Heart right ventricle (tissue), 16 donors: ENCODE data around the gene LBHD2. TPM values are rescaled to one million over a fixed set of nuclear protein-coding genes. Genes with fewer than 3 reads are reported as not detected.

Source experiments
- ATAC-seq, 8 donors: fragments of 200-7000 bp; cut with Tn5 transposase; one replicate each; pipeline ENCODE4 v1.9.1; 2020; ENCODE audit warnings: mild to moderate bottlenecking in 8 of 8, moderate library complexity in 8 of 8, moderate number of reproducible peaks in 1 of 8
- DNase-seq, 2 donors: peaks; one replicate each; pipeline ENCODE4 v3.0.0-alpha.2; 2020
- H3K27ac ChIP-seq, 10 donors: fragments of 200-600 bp; sonication (generic) in 2 of 10; one replicate each; pipeline versions ENCODE4 v1.5.0 to v1.8.0; 2020 to 2022; ENCODE audit warnings: mild to moderate bottlenecking in 3 of 10
- H3K27me3 ChIP-seq, 7 donors: fragments of 200-600 bp; one replicate each; pipeline ENCODE4 v1.8.0; 2021 to 2022; ENCODE audit warnings: mild to moderate bottlenecking in 2 of 7
- H3K36me3 ChIP-seq, 9 donors: fragments of 200-600 bp; sonication (generic) in 1 of 9; one replicate each; pipeline versions ENCODE4 v1.5.0 to v1.8.0; 2020 to 2022; ENCODE audit warnings: mild to moderate bottlenecking in 2 of 9
- H3K4me1 ChIP-seq, 9 donors: fragments of 200-600 bp; sonication (generic) in 1 of 9; one replicate each; pipeline versions ENCODE4 v1.5.0 to v1.8.0; 2020 to 2022; ENCODE audit warnings: mild to moderate bottlenecking in 4 of 9
- H3K4me3 ChIP-seq, 10 donors: fragments of 200-600 bp; sonication (generic) in 2 of 10; one replicate each; pipeline versions ENCODE4 v1.5.0 to v1.8.0; 2020 to 2022; ENCODE audit warnings: mild to moderate bottlenecking in 7 of 10, moderate library complexity in 2 of 10
- H3K9me3 ChIP-seq, 11 donors: fragments of 200-600 bp in 10 of 11; sonication (generic) in 2 of 11; one replicate each; pipeline versions ENCODE4 v1.5.0 to v1.8.0; 2013 to 2022; ENCODE audit warnings: mild to moderate bottlenecking in 2 of 11, control low read depth in 1 of 11, moderate library complexity in 1 of 11
- WGBS, 2 donors: extraction: QIAGEN DNeasy Blood & Tissue Kit; methylation state at CpG; one replicate each; pipeline ENCODE4 v1.1.7; 2013; ENCODE audit warnings: inconsistent platforms in 1 of 2; 5-methylcytosine and 5-hydroxymethylcytosine counted together
- intact Hi-C, 10 donors: fragments of 100-400 bp; cut with DNase I; formaldehyde crosslinking; loops; one replicate each; pipeline versions ENCODE4 v1.11.1 to v1.14.2; 2022
- polyA plus RNA-seq, 2 donors: library from polyadenylated mRNA; stranded (reverse); fragments of 200-250 nt; gene quantifications; one replicate each; pipeline ENCODE4 v1.2.3, GENCODE V29; 2013
- total RNA-seq, 10 donors: library from RNA; stranded (reverse); fragmentation: NEBNext Ultra II Directional in 3 of 10; extraction: Animal tissue kit (Norgen Biotek cat#: 25700) in 3 of 10; gene quantifications; one replicate each; pipeline versions ENCODE4 v1.2.1 to v1.2.4, GENCODE V29; 2021 to 2023
- TF ChIP-seq, protein P1 (sequence below), 9 donors: fragments of 200-600 bp; sonication (generic) in 2 of 9; IDR thresholded peaks; one replicate each; pipeline versions ENCODE4 v1.5.0 to v1.8.0; 2021 to 2022; ENCODE audit warnings: antibody characterized with exemption in 9 of 9, mild to moderate bottlenecking in 5 of 9, moderate library complexity in 1 of 9
- donor health status: Arrhythmogenic right ventricular cardiomyopathy.
- donor health status: ischemic (EF 13 %, LVEDD 7.1; RV severe dilation, severe dysfunction).
- donor health status: healthy with polysubstance abuse.
- donor health status: DM: no; HTN: yes; CAD: no.
- donor health status: DM: no; HTN: no; CAD: no.
- donor health status: ischemic (EF 25% LVEDD 6.9; RV normal size, moderate dysfunction).
- donor health status: ischemic (EF 25% LVEDD 5.7; RV mildly dilated, moderate dysfunction).
- donor health status: healthy.
- donor health status: DM: yes; HTN: yes; CAD: no.
- donor health status: Ischemic cardiomyopathy.
- donor health status: ischemic (EF 35%, LVEDD 5.7; RV mildly dilated, moderate dysfunction).
- donor health status: nonischemic (EF 11% LVEDD 7.7; RV severe dilation, severe dysfunction).
- donor health status: DM: yes; HTN: yes; CAD: no.
- donor health status: PGD.
- donor health status: ischemic (EF 29% LVEDD 5.4; RV normal size, mild dysfunction).
- donor health status: nonischemic (EF 23%, LVEDD 6.1; RV moderate dilation, normal function).

Gene LBHD2
- total and polyA plus RNA-seq, 12 donors: 0.19 TPM; not detected in 11

DNA sequence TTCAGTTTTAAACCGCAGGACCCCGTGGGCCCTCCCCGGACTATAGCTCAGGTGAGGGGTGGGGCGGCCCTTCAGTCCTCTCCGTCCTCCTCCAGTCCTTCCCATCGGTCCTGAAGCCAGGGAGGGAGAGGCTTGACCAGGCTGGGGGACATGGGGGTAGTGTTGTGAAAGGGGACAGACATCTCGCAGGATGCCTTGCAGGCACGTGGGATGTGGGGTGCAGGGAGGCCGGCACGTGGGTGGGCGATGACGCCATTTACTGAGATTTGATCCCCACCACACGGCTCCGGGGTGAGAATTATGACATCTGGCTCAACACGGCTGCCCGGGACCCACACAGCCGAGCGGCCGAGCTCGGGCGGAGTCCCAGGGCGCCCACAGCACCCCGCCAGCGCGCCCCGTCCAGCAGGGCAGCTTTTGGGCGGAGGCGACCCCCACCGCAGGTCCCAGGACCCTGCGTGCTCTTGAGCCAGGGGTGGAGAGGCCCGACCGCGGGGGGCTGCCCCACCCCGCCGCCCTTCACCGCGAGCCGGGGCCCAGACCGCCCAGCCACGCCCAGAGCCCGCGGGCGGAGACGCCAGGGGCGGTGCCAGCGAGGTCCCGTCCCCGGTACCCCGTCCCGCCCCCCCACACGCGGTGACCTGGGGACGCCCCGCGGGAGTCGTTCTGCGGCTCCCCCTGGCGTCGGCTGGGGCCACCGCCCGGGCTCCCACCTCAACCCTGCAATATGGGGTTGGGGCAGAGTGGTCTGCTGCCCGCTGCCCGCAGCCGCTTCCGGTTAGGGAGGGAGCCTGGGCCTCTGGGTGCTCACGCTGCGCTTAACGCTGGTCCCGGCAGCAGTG, 7.3 kb downstream of the LBHD2 start:
- intact Hi-C loops: loop anchor here in 1 of 10 donors (10.0 kb wide), 1 partner anchor 396 kb away; no protein-coding TSS in a partner anchor
- Histone ChIP-seq H3K9me3 (peaks cover 0 to 5% (median 0%) of the 10 kb centered on the region in 11 donors), H3K4me3 (peak overlapping the region; percentile 21 to 60 (median 54)), H3K4me1 (peaks cover 0 to 27% (median 12%) of the 10 kb centered on the region in 9 donors), H3K27me3 (peaks cover 0 to 25% (median 11%) of the 10 kb centered on the region in 7 donors), H3K36me3 (no peaks in the 10 kb centered on the region), H3K27ac (peak overlapping the region in 6 of 10 donors; percentile 9 to 47 (median 31))
- ATAC-seq: peak; percentile 53 to 73 (median 62)
- peak in 1 of 2 donors; percentile 71 for DNase-seq
- WGBS, 2 donors: 6 to 7% methylated on average over 68 to 69 of the region's 69 CpGs
- TF ChIP-seq, protein P1, sequence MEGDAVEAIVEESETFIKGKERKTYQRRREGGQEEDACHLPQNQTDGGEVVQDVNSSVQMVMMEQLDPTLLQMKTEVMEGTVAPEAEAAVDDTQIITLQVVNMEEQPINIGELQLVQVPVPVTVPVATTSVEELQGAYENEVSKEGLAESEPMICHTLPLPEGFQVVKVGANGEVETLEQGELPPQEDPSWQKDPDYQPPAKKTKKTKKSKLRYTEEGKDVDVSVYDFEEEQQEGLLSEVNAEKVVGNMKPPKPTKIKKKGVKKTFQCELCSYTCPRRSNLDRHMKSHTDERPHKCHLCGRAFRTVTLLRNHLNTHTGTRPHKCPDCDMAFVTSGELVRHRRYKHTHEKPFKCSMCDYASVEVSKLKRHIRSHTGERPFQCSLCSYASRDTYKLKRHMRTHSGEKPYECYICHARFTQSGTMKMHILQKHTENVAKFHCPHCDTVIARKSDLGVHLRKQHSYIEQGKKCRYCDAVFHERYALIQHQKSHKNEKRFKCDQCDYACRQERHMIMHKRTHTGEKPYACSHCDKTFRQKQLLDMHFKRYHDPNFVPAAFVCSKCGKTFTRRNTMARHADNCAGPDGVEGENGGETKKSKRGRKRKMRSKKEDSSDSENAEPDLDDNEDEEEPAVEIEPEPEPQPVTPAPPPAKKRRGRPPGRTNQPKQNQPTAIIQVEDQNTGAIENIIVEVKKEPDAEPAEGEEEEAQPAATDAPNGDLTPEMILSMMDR (IDR thresholded peaks at IDR 0.05): peak; percentile 25 to 71 (median 59)

DNA sequence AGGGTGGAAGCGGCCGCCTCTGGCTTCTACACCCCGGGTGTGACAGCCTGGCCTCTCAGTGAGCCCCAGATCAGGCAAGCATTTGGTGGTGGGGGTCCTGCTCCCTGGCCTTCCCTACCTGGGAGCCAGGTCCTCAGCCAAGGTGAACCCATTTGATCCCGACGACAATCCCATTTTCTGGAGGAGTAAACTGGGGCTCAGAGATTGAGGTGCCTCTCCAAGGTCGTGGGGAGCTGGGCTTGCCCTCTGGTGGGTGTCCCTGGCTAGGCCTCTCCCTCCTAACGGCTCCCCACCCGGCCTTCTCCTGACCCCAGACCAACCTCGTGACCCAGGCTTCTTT, 7.8 kb downstream of the LBHD2 start:
- TF ChIP-seq, protein P1 (IDR thresholded peaks at IDR 0.05): no peak
- Histone ChIP-seq H3K4me1 (peaks cover 0 to 27% (median 12%) of the 10 kb centered on the region in 9 donors), H3K27me3 (peaks cover 0 to 19% (median 9%) of the 10 kb centered on the region in 7 donors), H3K27ac (peak overlapping the region in 6 of 10 donors; percentile 9 to 47 (median 31)), H3K4me3 (peak overlapping the region; percentile 21 to 60 (median 54)), H3K36me3 (no peaks in the 10 kb centered on the region), H3K9me3 (peaks cover 0 to 5% (median 0%) of the 10 kb centered on the region in 11 donors)
- WGBS, 2 donors: 57 to 59% methylated on average over 9 of the region's 9 CpGs
- no peak for ATAC-seq
- DNase-seq: no peak
- intact Hi-C loops: loop anchor here in 1 of 10 donors (10.0 kb wide), 1 partner anchor 397 kb away; no protein-coding TSS in a partner anchor

DNA sequence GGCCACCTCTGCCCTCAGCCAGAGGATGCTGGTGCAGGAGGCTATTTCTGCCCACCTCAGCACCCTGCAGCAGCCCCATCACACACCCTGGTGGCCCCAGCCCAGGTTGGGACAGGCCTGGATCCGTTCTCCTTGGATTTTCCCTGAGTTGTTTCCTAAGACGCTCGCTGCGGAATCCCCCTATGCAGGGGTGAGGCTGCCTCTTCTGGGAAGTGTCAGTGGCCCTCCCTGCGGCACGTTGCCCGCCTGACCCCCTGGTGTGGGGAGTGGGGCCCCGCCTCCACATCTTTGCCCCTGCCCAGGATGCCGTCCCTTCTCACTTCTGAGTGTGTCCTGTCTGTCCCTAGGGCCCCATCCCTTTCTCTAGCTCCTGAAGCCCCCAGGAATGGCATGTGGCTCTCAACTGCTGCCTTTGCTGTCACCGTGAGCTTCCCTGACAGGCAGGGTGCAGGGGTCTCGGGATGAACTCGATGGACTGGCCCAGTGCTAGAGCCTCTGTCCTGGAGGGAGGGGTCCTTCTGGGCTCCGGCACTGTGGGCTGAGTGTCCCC, 9.9 kb downstream of the LBHD2 start:
- Histone ChIP-seq H3K27me3 (peaks cover 0 to 26% (median 13%) of the 10 kb centered on the region in 7 donors), H3K9me3 (peaks cover 0 to 5% (median 0%) of the 10 kb centered on the region in 11 donors), H3K4me3 (peak overlapping the region in 6 of 10 donors; percentile 1 to 35 (median 18)), H3K4me1 (peaks cover 0 to 27% (median 12%) of the 10 kb centered on the region in 9 donors), H3K36me3 (no peaks in the 10 kb centered on the region), H3K27ac (peak overlapping the region in 9 of 10 donors; percentile 48 to 79 (median 57))
- TF ChIP-seq, protein P1 (IDR thresholded peaks at IDR 0.05): no peak
- ATAC-seq (peak in 1 of 8 donors; percentile 3), DNase-seq (peak in 1 of 2 donors; percentile 5)
- intact Hi-C loops: loop anchor here in 1 of 10 donors (10.0 kb wide), 1 partner anchor 399 kb away; no protein-coding TSS in a partner anchor
- WGBS, 2 donors: 75% methylated on average over 13 of the region's 13 CpGs
